MM.1S (cell line): Measurements from ENCODE around the gene HGD.
"Not testable (repeated sequence)": the region's sequence is repeated elsewhere in the genome, so short reads cannot be mapped to it uniquely, and the experiment has no call there.

Source experiments
- DNase-seq: peaks from one replicate; pipeline ENCODE4 v3.0.0-alpha.2; 2015
- H2AFZ ChIP-seq: fragments of 300-600 bp; sonication (generic); 2 replicates; pipeline ENCODE4 v1.6.0; 2016; ENCODE audit warnings: antibody characterized with exemption, low read length
- H3F3A ChIP-seq: fragments of 300-600 bp; sonication (generic); 2 replicates; pipeline ENCODE4 v1.6.1; 2016; ENCODE audit warnings: mild to moderate bottlenecking, antibody characterized with exemption, low read length, moderate library complexity, mixed read lengths; ENCODE audit not compliant: insufficient read depth
- H3K27ac ChIP-seq: fragments of 300-600 bp; sonication (generic); 2 replicates; pipeline ENCODE4 v1.5.1; 2016; ENCODE audit warnings: mild to moderate bottlenecking, low read length
- H3K27me3 ChIP-seq: fragments of 300-600 bp; sonication (generic); replicated peaks from 2 replicates; pipeline ENCODE4 v1.6.0; 2016; ENCODE audit warnings: low read length; ENCODE audit not compliant: insufficient read depth
- H3K36me3 ChIP-seq: fragments of 300-600 bp; sonication (generic); replicated peaks from 2 replicates; pipeline ENCODE4 v1.6.1; 2016; ENCODE audit warnings: mild to moderate bottlenecking, low read length, mixed read lengths; ENCODE audit not compliant: insufficient read depth
- H3K4me1 ChIP-seq: fragments of 300-600 bp; sonication (generic); 2 replicates; pipeline ENCODE4 v1.6.1; 2016; ENCODE audit warnings: low read length, mixed read lengths
- H3K4me2 ChIP-seq: fragments of 300-600 bp; sonication (generic); 2 replicates; pipeline ENCODE4 v1.6.0; 2016; ENCODE audit warnings: low read depth, low read length
- H3K4me3 ChIP-seq: fragments of 300-600 bp; sonication (generic); 2 replicates; pipeline ENCODE4 v1.5.1; 2016; ENCODE audit warnings: low read length, mixed read lengths
- H3K79me2 ChIP-seq: fragments of 300-600 bp; sonication (generic); 2 replicates; pipeline ENCODE4 v1.6.1; 2016; ENCODE audit warnings: mixed run types, low read length, mixed read lengths
- H3K9ac ChIP-seq: fragments of 300-600 bp; sonication (generic); 2 replicates; pipeline ENCODE4 v1.6.1; 2016; ENCODE audit warnings: low read length, mixed read lengths
- H3K9me2 ChIP-seq: fragments of 300-600 bp; sonication (generic); replicated peaks from 2 replicates; pipeline ENCODE4 v1.6.1; 2016; ENCODE audit warnings: mild to moderate bottlenecking, low read length, mixed read lengths; ENCODE audit not compliant: insufficient read depth
- H3K9me3 ChIP-seq: fragments of 300-600 bp; sonication (generic); replicated peaks from 2 replicates; pipeline ENCODE4 v1.6.1; 2016; ENCODE audit warnings: mild to moderate bottlenecking, low read length, mixed read lengths; ENCODE audit not compliant: insufficient read depth
- H4K20me1 ChIP-seq: fragments of 300-600 bp; sonication (generic); 2 replicates; pipeline ENCODE4 v1.6.1; 2016; ENCODE audit warnings: mild to moderate bottlenecking, low read length, moderate library complexity, mixed read lengths; ENCODE audit not compliant: insufficient read depth
- EZH2 ChIP-seq: fragments of 300-600 bp; sonication (generic); optimal IDR thresholded peaks from 2 replicates; pipeline ENCODE3; 2017; ENCODE audit warnings: low read depth, mild to moderate bottlenecking, antibody characterized with exemption, low read length, mixed read lengths
- EZH2phosphoT487 ChIP-seq: fragments of 300-600 bp; sonication (generic); IDR thresholded peaks from 2 replicates; pipeline ENCODE4 v1.6.1; 2018; ENCODE audit warnings: antibody characterized with exemption, low read length
- TF ChIP-seq, protein P1 (sequence below): fragments of 300-600 bp; sonication (generic); IDR thresholded peaks from 2 replicates; pipeline ENCODE4 v1.5.1; 2016; ENCODE audit warnings: antibody characterized with exemption, low read length, mixed read lengths

The HGD gene

DNA sequence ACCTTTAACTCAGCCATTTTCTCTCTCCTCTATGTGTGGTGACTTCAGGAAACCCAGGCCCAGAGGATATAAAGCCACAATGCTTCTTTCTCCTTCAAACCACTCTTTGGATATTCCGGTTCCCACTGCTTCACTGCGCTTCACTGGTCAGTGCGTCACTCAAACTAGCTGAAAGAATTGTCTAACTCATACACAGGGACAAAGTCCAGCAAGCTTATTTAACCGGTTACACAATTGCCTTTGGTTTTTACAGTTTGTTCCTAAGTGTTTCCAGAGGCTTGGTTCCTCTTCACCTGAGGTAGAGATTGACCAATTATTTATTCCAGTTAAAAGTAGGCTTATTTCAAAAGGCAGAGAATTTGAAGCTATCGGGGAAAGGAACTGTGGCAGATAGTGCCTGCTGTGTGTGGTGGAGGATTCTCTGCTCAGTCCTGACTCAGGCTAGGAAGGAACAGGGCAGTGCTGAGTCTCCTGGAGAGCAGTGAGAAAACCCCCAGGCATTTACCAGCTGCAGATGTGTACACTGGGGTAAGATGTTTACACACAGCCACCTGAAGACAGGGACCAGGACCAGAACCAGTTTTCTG is at the start of gene HGD:
HGD (minus strand) TSS at position 145 of the 587 bp plus-strand sequence; CDS start at position 17, 128 bp downstream.
- no peaks in the 10 kb centered on the region for H3K9me2 ChIP-seq
- no peak within 1 kb of the TSS for H3K4me2 ChIP-seq
- no peak within 1 kb of the TSS for H3K27ac ChIP-seq
- H3K9ac ChIP-seq = no peak within 1 kb of the TSS
- TF ChIP-seq EZH2 (no peak), EZH2phosphoT487 (no peak)
- TF ChIP-seq, protein P1, sequence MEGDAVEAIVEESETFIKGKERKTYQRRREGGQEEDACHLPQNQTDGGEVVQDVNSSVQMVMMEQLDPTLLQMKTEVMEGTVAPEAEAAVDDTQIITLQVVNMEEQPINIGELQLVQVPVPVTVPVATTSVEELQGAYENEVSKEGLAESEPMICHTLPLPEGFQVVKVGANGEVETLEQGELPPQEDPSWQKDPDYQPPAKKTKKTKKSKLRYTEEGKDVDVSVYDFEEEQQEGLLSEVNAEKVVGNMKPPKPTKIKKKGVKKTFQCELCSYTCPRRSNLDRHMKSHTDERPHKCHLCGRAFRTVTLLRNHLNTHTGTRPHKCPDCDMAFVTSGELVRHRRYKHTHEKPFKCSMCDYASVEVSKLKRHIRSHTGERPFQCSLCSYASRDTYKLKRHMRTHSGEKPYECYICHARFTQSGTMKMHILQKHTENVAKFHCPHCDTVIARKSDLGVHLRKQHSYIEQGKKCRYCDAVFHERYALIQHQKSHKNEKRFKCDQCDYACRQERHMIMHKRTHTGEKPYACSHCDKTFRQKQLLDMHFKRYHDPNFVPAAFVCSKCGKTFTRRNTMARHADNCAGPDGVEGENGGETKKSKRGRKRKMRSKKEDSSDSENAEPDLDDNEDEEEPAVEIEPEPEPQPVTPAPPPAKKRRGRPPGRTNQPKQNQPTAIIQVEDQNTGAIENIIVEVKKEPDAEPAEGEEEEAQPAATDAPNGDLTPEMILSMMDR = no peak
- H3K79me2 ChIP-seq = no peaks in the 10 kb centered on the region
- no peaks in the 10 kb centered on the region for H4K20me1 ChIP-seq
- H3K4me3 ChIP-seq = no peak within 1 kb of the TSS
- no peaks in the 10 kb centered on the region for H3F3A ChIP-seq
- no peak for DNase-seq
- H3K27me3 ChIP-seq = no peaks in the 10 kb centered on the region
- no peaks in the 10 kb centered on the region for H3K36me3 ChIP-seq
- no peak within 1 kb of the TSS for H2AFZ ChIP-seq
- H3K9me3 ChIP-seq = no peaks in the 10 kb centered on the region
- peaks cover 7% of the 10 kb centered on the region; the same call in 1 of the 2 replicates for H3K4me1 ChIP-seq

GRCh38 chr3:120730576-120731542 is 48.8 kb upstream of the HGD start:
- Histone ChIP-seq H3K9ac (no peak overlapping the region), H3K79me2 (no peaks in the 10 kb centered on the region), H3K4me3 (no peak overlapping the region), H3K36me3 (no peaks in the 10 kb centered on the region), H3K9me2 (no peaks in the 10 kb centered on the region), H3K9me3 (no peaks in the 10 kb centered on the region), H3K4me2 (no peak overlapping the region), H2AFZ (no peak overlapping the region), H4K20me1 (no peaks in the 10 kb centered on the region), H3K27ac (no peak overlapping the region), H3F3A (no peaks in the 10 kb centered on the region), H3K4me1 (no peaks in the 10 kb centered on the region), H3K27me3 (no peaks in the 10 kb centered on the region)
- DNase-seq = no peak
- TF ChIP-seq, protein P1 = no peak
- no peak for TF ChIP-seq EZH2

DNA sequence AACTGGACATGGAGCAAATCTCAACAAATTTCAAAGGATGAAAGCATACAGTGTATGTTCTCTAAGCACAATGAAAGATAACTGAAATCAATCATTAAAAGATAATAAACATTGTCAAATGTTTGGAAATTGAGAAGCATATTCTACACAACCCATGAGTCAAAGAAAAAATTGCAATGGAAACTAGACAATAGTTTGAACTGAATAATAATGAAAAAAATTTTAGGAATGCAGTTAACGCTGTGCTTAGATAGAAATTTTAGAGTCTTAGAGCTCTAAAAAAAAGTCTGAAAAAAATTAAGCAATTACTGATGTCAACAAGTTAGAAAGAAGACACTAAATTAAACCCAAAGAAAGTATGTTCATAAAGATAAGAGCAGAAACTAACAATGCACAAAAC is 44.8 kb upstream of the HGD start:
- Histone ChIP-seq H3K27ac (no peak overlapping the region), H3K9me3 (no peaks in the 10 kb centered on the region), H3F3A (no peaks in the 10 kb centered on the region), H4K20me1 (no peaks in the 10 kb centered on the region), H3K36me3 (no peaks in the 10 kb centered on the region), H3K4me1 (no peaks in the 10 kb centered on the region), H3K79me2 (no peaks in the 10 kb centered on the region), H2AFZ (no peak overlapping the region), H3K9ac (no peak overlapping the region), H3K9me2 (no peaks in the 10 kb centered on the region), H3K4me2 (no peak overlapping the region), H3K27me3 (no peaks in the 10 kb centered on the region), H3K4me3 (no peak overlapping the region)
- DNase-seq = no peak
- TF ChIP-seq EZH2 = no peak
- TF ChIP-seq, protein P1 = no peak
- TF ChIP-seq EZH2phosphoT487 = no peak

DNA sequence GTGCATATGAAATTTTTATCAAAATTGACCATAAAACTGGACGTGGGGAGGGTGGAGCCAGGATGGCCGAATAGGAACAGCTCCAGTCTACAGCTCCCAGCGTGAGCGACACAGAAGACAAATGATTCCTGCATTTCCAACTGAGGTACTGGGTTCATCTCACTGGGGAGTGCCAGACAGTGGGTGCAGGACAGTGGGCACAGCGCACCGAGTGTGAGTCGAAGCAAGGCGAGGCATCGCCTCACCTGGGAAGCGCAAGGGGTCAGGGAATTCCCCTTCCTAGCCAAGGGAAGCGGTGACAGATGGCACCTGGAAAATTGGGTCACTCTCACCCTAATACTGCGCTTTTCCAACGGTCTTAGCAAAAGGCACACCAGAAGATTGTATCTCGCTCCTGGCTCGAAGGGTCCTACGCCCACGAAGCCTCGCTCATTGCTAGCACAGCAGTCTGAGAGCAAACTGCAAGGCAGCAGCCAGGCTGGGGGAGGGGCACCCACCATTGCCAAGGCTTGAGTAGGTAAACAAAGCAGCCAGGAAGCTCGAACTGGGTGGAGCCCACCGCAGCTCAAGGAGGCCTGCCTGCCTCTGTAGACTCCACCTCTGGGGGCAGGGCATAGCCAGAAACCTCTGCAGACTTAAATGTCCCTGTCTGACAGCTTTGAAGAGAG is 37.3 kb upstream of the HGD start:
- H3K9ac ChIP-seq, H4K20me1 ChIP-seq, H2AFZ ChIP-seq, H3K36me3 ChIP-seq, H3K4me2 ChIP-seq, H3K27ac ChIP-seq, H3K27me3 ChIP-seq, H3F3A ChIP-seq, H3K9me3 ChIP-seq, H3K4me3 ChIP-seq, DNase-seq, H3K9me2 ChIP-seq, H3K79me2 ChIP-seq, H3K4me1 ChIP-seq: not testable (repeated sequence)
